Raji (cell line): ENCODE measurements around the gene TPPP3.

Source experiments
- POLR2A ChIP-seq: IDR thresholded peaks from 2 replicates; pipeline ENCODE4 v1.6.1; 2011; ENCODE audit warnings: low read depth, low read length, control low read depth; ENCODE audit not compliant: insufficient read depth

TPPP3 gene

GRCh38 chr16:67388591-67388990 is 4.7 kb downstream of the TPPP3 start:
- TF ChIP-seq POLR2A, result no peak

- TF ChIP-seq POLR2A, result no peak
Observed at GRCh38 chr16:67388191-67388590, 5.1 kb downstream of the TPPP3 start.

- TF ChIP-seq POLR2A, result no peak
Observed at GRCh38 chr16:67387479-67388079, 5.7 kb downstream of the TPPP3 start.

DNA sequence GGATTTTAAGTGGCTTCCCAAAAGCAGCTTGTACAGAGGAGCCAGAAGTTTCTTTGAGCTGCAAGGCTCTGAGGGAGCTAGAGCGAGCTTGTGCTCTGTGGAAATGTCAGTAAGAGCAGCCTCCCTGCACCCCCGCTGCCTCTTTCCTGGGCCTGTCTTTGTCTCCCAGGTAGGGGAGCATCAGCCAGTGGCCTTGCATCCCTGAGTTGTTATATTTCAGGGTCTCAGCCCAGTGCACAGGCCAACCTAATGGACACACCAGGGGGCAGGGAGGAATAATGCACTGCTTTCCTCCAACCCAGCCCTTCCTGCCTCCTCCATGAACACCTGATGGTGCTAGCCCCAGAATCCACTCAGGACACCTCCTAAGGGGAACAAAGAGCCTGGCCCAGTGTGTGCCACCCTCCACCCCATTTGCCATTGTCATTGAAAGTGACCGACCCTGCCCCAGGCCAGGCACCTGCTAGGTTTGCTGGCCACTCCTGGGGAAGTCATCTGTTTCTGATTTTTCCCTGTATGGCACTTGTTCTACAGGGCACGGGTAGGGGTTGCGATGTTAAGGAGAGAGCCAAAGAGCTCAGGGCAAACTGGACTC is 6.3 kb downstream of the TPPP3 start:
- no peak for TF ChIP-seq POLR2A

DNA sequence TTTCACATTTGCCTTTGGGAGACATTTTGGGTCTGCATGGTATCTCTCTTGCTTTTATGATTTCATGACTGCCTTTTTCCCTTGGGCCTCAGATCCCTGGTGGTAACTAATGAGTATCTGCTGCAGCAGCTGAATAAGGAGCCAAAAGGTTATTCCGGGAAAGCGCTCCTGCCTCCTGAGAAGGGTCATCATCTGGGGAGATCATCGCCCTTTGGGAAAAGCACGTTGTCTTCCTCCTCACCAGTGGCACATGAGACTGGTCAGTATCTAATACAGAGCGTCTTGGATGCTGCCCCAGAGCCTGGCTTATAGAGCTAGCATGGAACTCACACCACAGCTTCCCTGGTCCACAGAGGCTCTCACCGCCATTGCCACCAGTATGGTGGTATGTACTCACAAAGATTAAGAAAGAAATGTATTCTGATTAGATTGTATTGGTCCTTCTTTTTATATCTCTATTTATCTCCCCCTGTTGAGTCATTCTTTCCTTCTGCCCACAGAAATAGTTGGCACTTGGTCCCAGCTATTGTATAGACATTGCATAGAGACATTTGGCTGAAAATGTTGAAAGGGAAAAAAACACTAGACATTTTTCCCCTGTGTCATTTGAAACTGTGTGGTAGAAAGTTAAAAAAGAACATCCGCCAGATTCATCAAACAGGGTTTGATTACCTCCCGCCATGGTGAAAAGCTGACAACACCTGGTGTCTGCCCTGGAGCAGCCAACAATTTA is 8.4 kb downstream of the TPPP3 start:
- TF ChIP-seq POLR2A, result no peak

GRCh38 chr16:67383284-67383683 is 10.0 kb downstream of the TPPP3 start:
- no peak for TF ChIP-seq POLR2A

GRCh38 chr16:67378642-67379041 is 14.7 kb downstream of the TPPP3 start:
- TF ChIP-seq POLR2A, result no peak

DNA sequence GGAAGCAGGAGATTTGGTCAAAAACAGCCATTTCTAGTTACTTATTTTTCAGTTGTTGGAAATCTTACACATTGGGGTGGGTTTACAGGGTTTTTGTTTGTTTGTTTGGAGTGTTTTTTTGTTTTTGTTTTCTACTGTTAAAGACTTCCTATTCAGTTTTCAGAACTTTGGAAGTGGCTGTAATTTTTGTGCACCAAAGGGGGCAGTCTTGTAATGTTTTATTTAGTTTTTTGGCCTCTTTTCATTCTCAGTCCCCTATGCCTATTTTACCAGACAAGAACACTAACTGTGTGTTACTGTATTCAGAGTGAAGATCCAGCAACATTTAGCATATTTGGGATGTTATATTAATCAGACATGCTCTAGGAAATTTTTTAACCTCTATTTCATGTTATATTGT is 20.6 kb downstream of the TPPP3 start:
- no peak for TF ChIP-seq POLR2A

DNA sequence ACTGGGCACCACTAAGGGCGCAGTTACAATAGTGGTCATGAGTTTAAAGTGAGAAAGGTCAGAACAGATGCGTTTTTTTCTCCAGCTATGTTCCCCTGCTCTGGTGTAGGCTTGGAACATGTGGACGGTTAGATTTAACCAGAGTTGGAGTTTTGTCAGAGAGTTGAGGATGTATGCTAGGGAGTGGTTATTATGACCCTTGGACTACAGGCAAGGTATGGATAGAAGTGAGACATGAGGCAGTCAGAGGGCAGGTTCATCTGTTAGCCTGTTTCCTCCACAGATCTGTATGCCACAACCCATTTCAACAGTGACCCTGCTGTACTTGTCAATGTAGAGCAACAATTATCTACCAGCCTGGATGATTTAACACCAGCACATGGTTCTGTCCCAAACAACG is 22.6 kb downstream of the TPPP3 start:
- no peak for TF ChIP-seq POLR2A

GRCh38 chr16:67364600-67365235 is 28.6 kb downstream of the TPPP3 start:
- TF ChIP-seq POLR2A, result no peak

DNA sequence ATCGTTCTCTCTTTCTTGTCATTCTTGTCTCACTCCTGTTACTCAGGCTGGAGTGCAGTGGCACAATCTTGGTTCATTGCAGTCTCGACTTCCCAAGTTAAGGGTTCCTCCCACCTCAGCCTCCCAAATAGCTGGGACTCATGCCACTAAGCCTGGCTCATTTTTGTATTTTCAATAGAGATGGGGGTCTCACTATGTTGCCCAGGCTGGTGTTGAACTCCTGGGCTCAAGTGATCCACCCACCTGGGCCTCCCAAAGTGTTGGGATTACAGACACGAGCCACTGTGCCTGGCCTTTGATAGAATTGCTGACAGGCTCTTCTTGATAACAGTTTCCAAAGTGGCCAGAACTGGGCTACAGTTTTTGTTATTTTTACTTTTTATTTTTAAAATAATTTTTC is 32.3 kb downstream of the TPPP3 start:
- TF ChIP-seq POLR2A, result no peak

DNA sequence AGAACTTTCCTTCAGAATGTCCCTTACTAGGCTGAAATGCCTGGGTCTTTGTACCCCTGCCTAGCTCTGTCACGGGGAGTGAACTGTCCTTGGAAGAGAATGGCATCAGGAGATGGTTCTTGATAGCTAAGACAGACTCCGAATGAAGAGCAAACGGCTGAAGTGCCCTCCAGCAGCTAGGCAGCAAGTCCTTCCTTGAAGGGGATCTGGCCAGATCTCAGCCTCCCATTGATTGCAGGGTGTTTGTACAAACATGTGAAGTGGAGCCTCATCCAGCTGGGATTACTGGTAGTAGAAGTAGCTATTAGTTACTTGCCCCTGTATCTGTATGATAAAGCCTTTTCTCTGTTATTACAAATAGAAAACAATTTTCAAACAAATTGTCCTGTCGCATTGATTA is 35.7 kb downstream of the TPPP3 start:
- no peak for TF ChIP-seq POLR2A

DNA sequence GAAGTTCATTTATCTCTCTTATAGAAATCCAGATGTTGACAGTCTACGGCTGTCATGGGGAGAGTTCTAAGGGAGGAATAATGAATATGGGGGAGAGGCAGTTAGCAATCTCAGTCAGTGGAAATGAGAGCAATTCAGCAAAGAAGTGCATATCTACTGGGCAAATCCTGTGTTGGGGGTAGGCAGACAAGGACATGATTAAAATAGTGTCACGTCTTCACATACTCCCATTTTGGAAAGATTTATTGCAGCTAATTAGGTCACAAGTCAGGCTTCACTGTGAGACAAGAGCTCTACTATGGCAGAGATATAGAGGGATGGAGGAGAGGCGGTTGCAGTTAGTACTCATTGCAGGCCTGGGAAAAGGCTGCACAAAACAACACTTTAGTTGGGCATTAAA is 36.9 kb downstream of the TPPP3 start:
- TF ChIP-seq POLR2A, result no peak

- TF ChIP-seq POLR2A, result no peak
Observed at GRCh38 chr16:67350324-67350723, 43.0 kb downstream of the TPPP3 start.

DNA sequence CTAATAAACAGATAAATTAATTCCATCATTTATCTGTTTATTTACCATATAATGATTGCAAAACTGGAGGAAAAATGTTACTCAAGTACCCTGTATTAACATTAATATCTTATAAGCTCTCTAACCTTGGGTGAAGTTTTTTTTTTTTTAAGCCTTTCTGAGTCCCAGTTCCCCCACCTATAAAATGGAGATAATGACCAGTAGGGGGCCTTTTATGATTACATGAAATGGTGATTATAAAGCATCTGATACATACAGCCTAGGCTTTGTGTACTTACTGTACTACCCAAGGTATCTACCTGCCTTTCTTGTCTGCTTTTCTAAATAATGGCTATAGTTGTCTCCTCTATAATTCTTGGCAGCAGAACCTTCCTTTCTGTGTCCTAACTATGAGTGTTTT is 44.1 kb downstream of the TPPP3 start:
- no peak for TF ChIP-seq POLR2A

GRCh38 chr16:67346341-67346740 is 47.0 kb downstream of the TPPP3 start:
- no peak for TF ChIP-seq POLR2A
